HG03280 (cell line): ENCODE results near the gene FBL.
"Not testable (repeated sequence)": the region's sequence is repeated elsewhere in the genome, so short reads cannot be mapped to it uniquely, and the experiment has no call there.

ENCODE experiments used
- ATAC-seq: cut with Tn5 transposase; IDR thresholded peaks from one replicate; pipeline ENCODE4 v1.9.1; 2021; ENCODE audit warnings: mild to moderate bottlenecking, moderate library complexity; ENCODE audit not compliant: unreplicated experiment

Gene FBL

GRCh38 chr19:39826311-39826945 lies 19.8 kb downstream of the FBL start:
- no peak for ATAC-seq

- ATAC-seq = no peak
Measured at GRCh38 chr19:39825531-39826076, 20.6 kb downstream of the FBL start.

GRCh38 chr19:39825093-39825463 lies 21.1 kb downstream of the FBL start:
- no peak for ATAC-seq

GRCh38 chr19:39824143-39825092 lies 21.8 kb downstream of the FBL start:
- peak; percentile 91 for ATAC-seq

- no peak for ATAC-seq
Measured at GRCh38 chr19:39823686-39824085, 22.5 kb downstream of the FBL start.

- no peak for ATAC-seq
Measured at GRCh38 chr19:39820696-39821095, 25.5 kb downstream of the FBL start.

- no peak for ATAC-seq
Measured at GRCh38 chr19:39819786-39820185, 26.4 kb downstream of the FBL start.

GRCh38 chr19:39818626-39819097 lies 27.5 kb downstream of the FBL start:
- peak; percentile 63 for ATAC-seq

GRCh38 chr19:39817888-39818561 lies 28.2 kb downstream of the FBL start:
- no peak for ATAC-seq

- no peak for ATAC-seq
Measured at GRCh38 chr19:39816287-39817048, 29.7 kb downstream of the FBL start.

- no peak for ATAC-seq
Measured at GRCh38 chr19:39814595-39814994, 31.6 kb downstream of the FBL start.

GRCh38 chr19:39814111-39814510 lies 32.1 kb downstream of the FBL start:
- not testable (repeated sequence) for ATAC-seq

- ATAC-seq = no peak
Measured at GRCh38 chr19:39813264-39813993, 32.8 kb downstream of the FBL start.

GRCh38 chr19:39811064-39811463 lies 35.1 kb downstream of the FBL start:
- no peak for ATAC-seq

- ATAC-seq = no peak
Measured at GRCh38 chr19:39810424-39810823, 35.8 kb downstream of the FBL start.

- ATAC-seq = no peak
Measured at GRCh38 chr19:39809368-39809767, 36.8 kb downstream of the FBL start.

GRCh38 chr19:39808688-39809087 lies 37.5 kb downstream of the FBL start:
- not testable (repeated sequence) for ATAC-seq

- ATAC-seq = no peak
Measured at GRCh38 chr19:39807846-39808364, 38.3 kb downstream of the FBL start.

- no peak for ATAC-seq
Measured at GRCh38 chr19:39805104-39805503, 41.1 kb downstream of the FBL start.

GRCh38 chr19:39802958-39803357 lies 43.2 kb downstream of the FBL start:
- ATAC-seq = no peak
